ENCODE data around the gene BTN2A1.

DNA sequence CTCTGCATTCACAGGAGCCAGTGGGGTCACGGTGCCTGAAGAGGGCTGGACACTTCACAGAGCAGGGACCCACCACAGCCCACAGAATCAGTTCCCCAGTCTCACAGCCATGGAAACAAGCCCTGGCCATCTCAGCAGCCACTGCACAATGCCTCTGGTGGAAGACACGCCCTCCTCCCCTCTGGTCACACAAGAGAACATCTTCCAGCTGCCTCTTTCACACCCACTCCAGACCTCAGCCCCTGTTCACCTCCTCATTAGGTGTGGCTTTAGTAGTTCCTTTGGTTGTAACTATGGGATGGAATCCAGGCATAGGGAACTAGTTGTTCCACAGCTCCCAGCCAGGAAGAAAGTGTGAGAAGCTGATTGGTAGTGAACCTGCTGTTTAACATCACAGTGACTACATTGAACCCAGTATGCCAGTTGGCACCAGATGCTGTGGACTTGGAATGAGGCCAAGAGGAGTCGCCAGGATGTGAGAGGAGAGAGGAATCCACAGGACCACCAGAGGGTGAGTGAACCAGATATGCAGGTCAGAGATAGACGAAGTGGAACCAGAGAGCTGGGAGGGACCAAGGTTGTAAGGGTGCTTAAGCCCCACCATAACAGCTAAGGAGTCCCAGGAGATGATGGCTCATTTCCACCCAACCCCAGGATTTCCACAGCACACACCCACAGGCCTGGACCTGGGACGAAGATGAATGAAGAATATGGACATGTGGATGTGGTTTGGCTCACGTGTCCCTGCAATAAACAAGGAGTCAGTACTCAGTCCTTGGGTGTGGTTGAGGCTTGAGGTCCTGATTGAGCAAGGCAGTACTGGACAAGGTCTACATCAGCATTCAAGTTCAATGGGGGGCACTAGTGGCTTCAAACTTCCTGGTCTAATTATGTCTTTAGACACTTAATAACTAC lies 26.2 kb upstream of the BTN2A1 start:
- TF ChIP-seq, protein P1, sequence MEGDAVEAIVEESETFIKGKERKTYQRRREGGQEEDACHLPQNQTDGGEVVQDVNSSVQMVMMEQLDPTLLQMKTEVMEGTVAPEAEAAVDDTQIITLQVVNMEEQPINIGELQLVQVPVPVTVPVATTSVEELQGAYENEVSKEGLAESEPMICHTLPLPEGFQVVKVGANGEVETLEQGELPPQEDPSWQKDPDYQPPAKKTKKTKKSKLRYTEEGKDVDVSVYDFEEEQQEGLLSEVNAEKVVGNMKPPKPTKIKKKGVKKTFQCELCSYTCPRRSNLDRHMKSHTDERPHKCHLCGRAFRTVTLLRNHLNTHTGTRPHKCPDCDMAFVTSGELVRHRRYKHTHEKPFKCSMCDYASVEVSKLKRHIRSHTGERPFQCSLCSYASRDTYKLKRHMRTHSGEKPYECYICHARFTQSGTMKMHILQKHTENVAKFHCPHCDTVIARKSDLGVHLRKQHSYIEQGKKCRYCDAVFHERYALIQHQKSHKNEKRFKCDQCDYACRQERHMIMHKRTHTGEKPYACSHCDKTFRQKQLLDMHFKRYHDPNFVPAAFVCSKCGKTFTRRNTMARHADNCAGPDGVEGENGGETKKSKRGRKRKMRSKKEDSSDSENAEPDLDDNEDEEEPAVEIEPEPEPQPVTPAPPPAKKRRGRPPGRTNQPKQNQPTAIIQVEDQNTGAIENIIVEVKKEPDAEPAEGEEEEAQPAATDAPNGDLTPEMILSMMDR (IDR thresholded peaks at IDR 0.05), result no peak
- TF ChIP-seq POLR2A (IDR thresholded peaks at IDR 0.05), result no peak

Data from body of pancreas (tissue), 4 donors.